Endothelial cell of umbilical vein (primary cell): ENCODE measurements around the gene LYRM4. TPM values are rescaled to one million over a fixed set of nuclear protein-coding genes. Genes with fewer than 3 reads are reported as not detected.

Experiments
- BruUV-seq: library from RNA; stranded (reverse); fragments of 400-500 nt; replicated peaks from 2 replicates; lab custom pipeline; 2021; lab: Mats Ljungman, UMichigan
- CTCF ChIA-PET: fragments of 300-600, 350-600 bp; sonication (Branson Sonifier 250); formaldehyde crosslinking; loops from one replicate; lab custom pipeline; 2021; ENCODE audit warnings: antibody characterized with exemption, inconsistent platforms; lab: Charles Lee
- POLR2A ChIA-PET: fragments of 300-600, 350-600 bp; sonication (Branson Sonifier 250); formaldehyde crosslinking; loops from one replicate; lab custom pipeline; 2021; ENCODE audit warnings: antibody characterized with exemption, inconsistent platforms; lab: Charles Lee
- DNase-seq: peaks from one replicate; pipeline ENCODE4 v3.0.0-alpha.2; 2011; ENCODE audit warnings: low read depth, low spot score
- FAIRE-seq: peaks from 2 replicates; lab custom pipeline; 2011; peaks lifted over from hg19 to GRCh38; lab: Jason Lieb, UNC
- H2AFZ ChIP-seq: 2 replicates; pipeline ENCODE4 v1.6.0; 2012; ENCODE audit warnings: low read depth, low read length, control low read depth, inconsistent platforms
- H3K27ac ChIP-seq: 2 replicates; pipeline ENCODE4 v1.5.1; 2011; ENCODE audit warnings: low read depth, mild to moderate bottlenecking, control low read depth, low read length, moderate library complexity; ENCODE audit not compliant: insufficient read depth
- H3K27me3 ChIP-seq, 2 experiments: 2 replicates each; pipeline versions ENCODE4 v1.6.0 to v1.6.1; 2011; ENCODE audit warnings: low read length in 2 of 2, mixed read lengths in 1 of 2; ENCODE audit not compliant: control insufficient read depth in 2 of 2, insufficient read depth in 2 of 2
- H3K36me3 ChIP-seq, 2 experiments: 2 replicates in 1 of 2; 3 replicates in 1 of 2; pipeline ENCODE4 v1.5.1; 2011; ENCODE audit warnings: low read length in 2 of 2, mild to moderate bottlenecking in 1 of 2, moderate library complexity in 1 of 2; ENCODE audit not compliant: control insufficient read depth in 2 of 2, insufficient read depth in 2 of 2; ENCODE audit errors: extremely low read depth in 1 of 2
- H3K4me1 ChIP-seq: 3 replicates; pipeline ENCODE4 v1.5.1; 2011; ENCODE audit warnings: mild to moderate bottlenecking, low read length; ENCODE audit not compliant: control insufficient read depth, insufficient read depth; ENCODE audit errors: extremely low read depth
- H3K4me2 ChIP-seq: 2 replicates; pipeline ENCODE4 v1.6.1; 2011; ENCODE audit warnings: low read length, control low read depth, mixed read lengths; ENCODE audit not compliant: insufficient read depth
- H3K4me3 ChIP-seq, 3 experiments: fragments of 200-600 bp in 1 of 3; sonication (generic), shearing (Covaris generic) in 1 of 3; replicated peaks in 1 of 3; 2 replicates each; pipeline ENCODE4 v1.5.1; 2011 to 2016; ENCODE audit warnings: control low read depth in 3 of 3, low read length in 3 of 3, mild to moderate bottlenecking in 2 of 3, inconsistent platforms in 1 of 3, low read depth in 1 of 3, moderate library complexity in 1 of 3; ENCODE audit not compliant: insufficient read depth in 1 of 3
- H3K79me2 ChIP-seq: 2 replicates; pipeline ENCODE4 v1.6.0; 2012; ENCODE audit warnings: low read length, inconsistent platforms; ENCODE audit not compliant: control insufficient read depth, insufficient read depth
- H3K9ac ChIP-seq: replicated peaks from 2 replicates; pipeline ENCODE3; 2011; ENCODE audit warnings: low read length, control low read depth; ENCODE audit not compliant: insufficient read depth; ENCODE audit errors: extremely low read depth
- H3K9me1 ChIP-seq: replicated peaks from 3 replicates; pipeline ENCODE4 v1.6.0; 2011; ENCODE audit warnings: mild to moderate bottlenecking, low read length; ENCODE audit not compliant: control insufficient read depth, insufficient read depth; ENCODE audit errors: extremely low read depth
- H3K9me3 ChIP-seq: replicated peaks from 2 replicates; pipeline ENCODE4 v1.5.1; 2012; ENCODE audit warnings: low read length, inconsistent platforms; ENCODE audit not compliant: control insufficient read depth, insufficient read depth
- H4K20me1 ChIP-seq: replicated peaks from 2 replicates; pipeline ENCODE3; 2011; ENCODE audit warnings: mild to moderate bottlenecking, low read length; ENCODE audit not compliant: control insufficient read depth, insufficient read depth; ENCODE audit errors: extremely low read depth
- CTCF ChIP-seq, 2 donors: IDR thresholded peaks; 1 replicate in 1 of 2; 2 replicates in 1 of 2; pipeline ENCODE4 v1.5.1; 2011; ENCODE audit warnings: low read length in 2 of 2, mild to moderate bottlenecking in 2 of 2, moderate library complexity in 2 of 2, control low read depth in 1 of 2, inconsistent platforms in 1 of 2, low read depth in 1 of 2; ENCODE audit not compliant: insufficient read depth in 1 of 2; ENCODE audit errors: extremely low read depth in 1 of 2
- FOS ChIP-seq: IDR thresholded peaks from 2 replicates; pipeline ENCODE4 v1.6.1; 2011; ENCODE audit warnings: mild to moderate bottlenecking, low read length, moderate library complexity, borderline replicate concordance; ENCODE audit not compliant: insufficient read depth
- GATA2 ChIP-seq: IDR thresholded peaks from 2 replicates; pipeline ENCODE4 v1.7.0; 2011; ENCODE audit warnings: low read depth, mild to moderate bottlenecking, moderate library complexity, mixed read lengths, low read length; ENCODE audit not compliant: insufficient read length, insufficient read depth
- JUN ChIP-seq: IDR thresholded peaks from 2 replicates; pipeline ENCODE4 v1.6.1; 2011; ENCODE audit warnings: borderline replicate concordance, low read depth; ENCODE audit not compliant: insufficient read length, insufficient read depth
- POLR2A ChIP-seq: IDR thresholded peaks from 2 replicates; pipeline ENCODE4 v1.6.1; 2012; ENCODE audit warnings: low read depth, mild to moderate bottlenecking, control low read depth, low read length
- POLR2AphosphoS5 ChIP-seq: IDR thresholded peaks from 2 replicates; pipeline ENCODE4 v1.6.1; 2012; ENCODE audit warnings: low read depth, mild to moderate bottlenecking, control low read depth, low read length, moderate library complexity; ENCODE audit not compliant: insufficient read depth
- dilution Hi-C: fragments of 300-500 bp; cut with MboI; formaldehyde crosslinking; loops from one replicate; pipeline ENCODE4 v1.15.0; 2019; ENCODE audit warnings: low sequenced_read_pairs; ENCODE audit not compliant: extremely low pct_ligation_motif_present
- intact Hi-C: fragments of 100-400 bp; cut with micrococcal nuclease; formaldehyde crosslinking; loops from one replicate; pipeline ENCODE4 v1.10.0; 2022
- polyA plus RNA-seq, 4 experiments: library from polyadenylated mRNA; depleted of rRNA in 3 of 4; stranded (reverse) in 3 of 4; unstranded in 1 of 4; fragments of >200 nt; gene quantifications; 2 replicates each; pipeline versions ENCODE4 v1.2.1 to v1.2.3, GENCODE V29; 2011 to 2012; ENCODE audit warnings: missing spikeins in 1 of 4
- total RNA-seq: library from RNA; stranded (reverse); gene quantifications from 2 replicates; pipeline ENCODE4 v1.2.3, GENCODE V29; 2021
- TF ChIP-seq, protein P1 (sequence below): IDR thresholded peaks from 2 replicates; pipeline ENCODE4 v1.6.1; 2011; ENCODE audit not compliant: insufficient read depth, insufficient read length

LYRM4 gene
- total and polyA plus RNA-seq, 2 donors (not counting 3 experiments of a cell fraction or from before 2014, with no cell fraction given), result 39.5 to 44.0 TPM

DNA sequence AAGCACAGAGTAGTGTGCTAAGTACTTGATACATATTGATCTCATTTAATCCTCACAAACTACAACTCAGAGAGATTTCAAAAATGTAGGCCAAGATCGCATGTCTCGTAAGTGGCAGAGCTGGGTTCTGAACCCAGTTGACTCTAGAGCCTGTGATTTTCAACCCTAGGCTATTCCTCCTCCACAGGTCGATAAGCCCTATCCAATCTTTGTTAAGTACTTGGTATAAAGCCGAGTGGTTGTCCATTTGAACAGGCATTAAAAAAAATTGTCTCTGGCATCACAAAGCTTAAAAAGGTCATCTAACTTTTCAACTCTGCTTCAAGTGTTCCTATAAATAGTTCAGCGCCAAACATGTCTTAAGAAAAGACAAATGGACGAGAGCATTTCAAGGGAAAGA, 37.4 kb downstream of the LYRM4 start:
- no peak overlapping the region for H3K27ac ChIP-seq
- H2AFZ ChIP-seq, result no peak overlapping the region
- intact Hi-C loops, result no loop called here
- no peaks in the 10 kb centered on the region for H3K79me2 ChIP-seq
- dilution Hi-C loops, result no loop called here
- no peak overlapping the region for H3K9ac ChIP-seq
- H3K4me1 ChIP-seq, result no peaks in the 10 kb centered on the region
- H3K9me3 ChIP-seq, result no peaks in the 10 kb centered on the region
- H3K4me3 ChIP-seq, result no peak overlapping the region
- TF ChIP-seq FOS, result no peak
- no peak for TF ChIP-seq POLR2AphosphoS5
- TF ChIP-seq POLR2A, result no peak
- TF ChIP-seq, protein P1, sequence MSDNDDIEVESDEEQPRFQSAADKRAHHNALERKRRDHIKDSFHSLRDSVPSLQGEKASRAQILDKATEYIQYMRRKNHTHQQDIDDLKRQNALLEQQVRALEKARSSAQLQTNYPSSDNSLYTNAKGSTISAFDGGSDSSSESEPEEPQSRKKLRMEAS, result no peak
- no peak for TF ChIP-seq GATA2
- no peak for TF ChIP-seq CTCF (IDR thresholded peaks at IDR 0.05; ENCODE audit: extremely low read depth in 1 of 2, insufficient read depth in 1 of 2, low read depth in 1 of 2, low read length in 2 of 2)
- FAIRE-seq (no peak), DNase-seq (no peak)
- no peaks in the 10 kb centered on the region for H3K27me3 ChIP-seq
- no peaks in the 10 kb centered on the region for H3K36me3 ChIP-seq
- no peaks in the 10 kb centered on the region for H4K20me1 ChIP-seq
- ChIA-PET CTCF (no interaction called here), POLR2A (no interaction called here)
- no peaks in the 10 kb centered on the region for H3K9me1 ChIP-seq
- BruUV-seq, result no TSS peak
- no peak overlapping the region for H3K4me2 ChIP-seq

- DNase-seq, result no peak
- ChIA-PET CTCF (interaction anchor here (1.7 kb wide), 1 partner anchor 159 kb away, joined by 4 read pairs; no protein-coding TSS in a partner anchor), POLR2A (no interaction called here)
- Histone ChIP-seq H3K27me3 (no peaks in the 10 kb centered on the region), H3K4me1 (no peaks in the 10 kb centered on the region), H3K4me3 (no peak overlapping the region), H4K20me1 (no peaks in the 10 kb centered on the region), H2AFZ (no peak overlapping the region), H3K9me3 (no peaks in the 10 kb centered on the region), H3K4me2 (no peak overlapping the region), H3K36me3 (peaks cover 0 to 4% of the 10 kb centered on the region in 2 experiments), H3K9me1 (no peaks in the 10 kb centered on the region), H3K79me2 (no peaks in the 10 kb centered on the region), H3K9ac (no peak overlapping the region), H3K27ac (no peak overlapping the region)
- TF ChIP-seq POLR2A (no peak), JUN (no peak)
- intact Hi-C loops (no loop called here), dilution Hi-C loops (no loop called here)
- no peak for FAIRE-seq
- BruUV-seq, result no TSS peak
Observed at GRCh38 chr6:5220443-5220842, 40.3 kb downstream of the LYRM4 start.
